Fibroblast of upper back skin (primary cell): Measurements from ENCODE around the gene MAPKAPK3.

Experiments
- DNase-seq: peaks from one replicate; pipeline ENCODE4 v3.0.0-alpha.2; 2013

MAPKAPK3 gene

GRCh38 chr3:50609763-50610085 is 7.2 kb upstream of the MAPKAPK3 start:
- no peak for DNase-seq

- DNase-seq, result no peak
These were observed 6.6 kb upstream of the MAPKAPK3 start for GRCh38 chr3:50610181-50610971.

- DNase-seq, result no peak
These were observed 5.9 kb upstream of the MAPKAPK3 start for GRCh38 chr3:50610992-50611463.

- DNase-seq, result peak; percentile 95
These were observed 5.3 kb upstream of the MAPKAPK3 start, which contains the start of gene CISH for GRCh38 chr3:50611464-50612233. TSS of gene CISH (minus strand) at chr3:50611774. CDS start at chr3:50611650, 124 bp downstream.

DNA sequence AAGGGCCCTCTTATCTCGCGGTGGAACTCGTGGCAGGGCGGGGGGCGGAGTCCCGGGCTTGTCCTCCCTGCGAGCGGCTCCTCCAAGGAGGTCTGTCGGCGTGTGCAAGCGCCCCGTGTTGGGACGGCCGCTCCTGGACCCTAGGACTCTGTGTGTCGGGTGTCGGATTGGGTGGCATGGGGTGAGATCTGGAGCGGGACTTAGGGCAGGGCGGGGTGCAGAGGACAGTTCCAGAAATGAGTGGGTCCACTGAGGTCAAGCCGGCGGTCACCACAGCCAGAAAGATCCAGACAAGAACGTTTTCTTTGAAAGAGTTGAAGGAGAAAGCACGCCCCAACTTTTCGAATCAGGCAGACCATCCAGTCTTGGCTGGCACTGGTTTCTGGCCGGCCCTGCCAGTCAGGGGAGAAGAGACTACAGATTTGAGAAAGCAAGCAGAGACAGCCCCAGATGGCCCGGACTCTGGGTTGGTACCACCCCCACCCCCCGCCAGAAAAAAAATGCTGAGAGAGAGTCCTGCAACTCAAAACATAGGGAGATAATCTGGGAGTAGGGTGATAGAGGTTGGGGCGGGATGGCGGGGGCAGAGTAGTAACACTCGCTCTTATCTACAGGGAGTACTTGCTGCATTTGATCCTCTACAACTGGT is 4.6 kb upstream of the MAPKAPK3 start:
- DNase-seq, result no peak

DNA sequence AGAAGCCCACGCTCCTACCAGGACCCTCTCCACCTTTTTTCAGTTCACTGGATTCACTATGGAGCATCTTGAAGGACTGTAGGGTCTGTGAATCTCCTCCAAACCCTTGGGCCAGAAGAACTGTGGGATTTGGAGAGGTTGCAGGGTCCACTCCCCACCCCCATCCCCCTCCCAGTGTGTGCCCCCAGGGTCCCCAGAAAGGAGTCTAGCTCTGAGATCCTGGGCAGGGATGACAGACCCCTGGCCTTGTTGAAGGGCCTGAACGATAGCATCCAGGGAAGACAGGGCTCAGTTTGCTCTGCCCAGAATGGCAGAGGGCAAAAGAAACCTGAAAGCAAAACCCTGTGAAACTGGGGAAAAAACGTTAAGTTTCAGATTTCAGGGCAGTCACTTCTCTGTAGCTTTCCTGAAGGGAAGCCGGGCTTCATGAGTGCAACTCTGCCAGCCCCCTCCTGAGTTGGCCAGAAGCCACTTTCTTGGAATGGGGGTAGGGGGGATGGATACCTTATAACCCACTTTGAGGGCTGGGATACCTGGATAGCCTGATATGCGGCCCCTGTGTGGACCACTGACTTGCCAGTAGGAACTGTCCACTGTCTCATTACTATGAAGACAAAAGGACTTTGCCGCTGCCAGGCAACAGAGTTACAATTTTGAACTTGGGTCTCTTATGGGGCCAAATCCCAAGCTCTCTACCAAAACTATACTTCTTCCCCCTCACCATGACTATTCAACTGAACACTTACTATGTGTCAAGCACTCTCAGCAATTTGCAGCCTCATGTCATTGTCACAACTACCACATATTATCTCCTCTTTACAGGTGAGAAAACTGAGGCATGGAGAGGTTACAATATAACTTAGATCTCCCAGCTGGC is 3.7 kb upstream of the MAPKAPK3 start:
- DNase-seq, result no peak

GRCh38 chr3:50615190-50615589 is 1.8 kb upstream of the MAPKAPK3 start:
- DNase-seq, result no peak

DNA sequence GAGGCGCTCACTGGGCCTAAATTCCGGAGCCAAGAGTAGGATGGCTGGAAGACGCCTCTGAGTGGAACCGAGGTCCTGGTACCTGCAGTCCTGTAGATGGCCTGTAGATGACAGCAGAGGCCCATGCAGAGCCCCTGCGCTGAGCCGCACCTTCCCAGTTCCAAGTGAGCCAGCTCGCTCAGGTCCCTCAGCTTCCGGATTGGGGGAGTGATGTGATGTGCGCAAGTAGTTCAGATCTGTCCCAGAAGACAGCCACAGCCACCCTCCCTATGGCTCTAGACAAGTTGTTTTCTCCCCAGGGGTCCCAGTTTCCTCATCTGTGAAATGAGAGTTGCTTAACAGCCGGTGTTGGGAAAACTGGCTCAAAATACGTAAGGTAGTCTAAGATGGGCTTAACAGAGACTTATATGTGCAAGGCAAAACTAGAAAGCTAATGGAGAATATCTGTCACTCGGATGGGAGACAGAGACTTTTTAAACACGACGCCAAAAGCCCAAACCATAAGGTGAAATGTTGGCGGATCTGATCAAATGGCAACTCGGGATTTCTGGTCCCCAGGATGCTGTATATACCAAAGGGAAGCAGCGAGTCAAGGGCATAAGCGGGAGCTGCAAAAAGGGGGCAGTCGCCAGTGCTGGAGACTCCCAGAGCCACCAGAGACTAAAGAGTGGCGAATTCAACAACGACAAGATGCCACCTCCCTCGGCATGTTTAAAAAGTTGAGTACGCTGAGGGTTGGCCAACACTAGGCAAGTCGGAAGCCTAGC is 765 bp upstream of the MAPKAPK3 start:
- DNase-seq, result peak; percentile 77

DNA sequence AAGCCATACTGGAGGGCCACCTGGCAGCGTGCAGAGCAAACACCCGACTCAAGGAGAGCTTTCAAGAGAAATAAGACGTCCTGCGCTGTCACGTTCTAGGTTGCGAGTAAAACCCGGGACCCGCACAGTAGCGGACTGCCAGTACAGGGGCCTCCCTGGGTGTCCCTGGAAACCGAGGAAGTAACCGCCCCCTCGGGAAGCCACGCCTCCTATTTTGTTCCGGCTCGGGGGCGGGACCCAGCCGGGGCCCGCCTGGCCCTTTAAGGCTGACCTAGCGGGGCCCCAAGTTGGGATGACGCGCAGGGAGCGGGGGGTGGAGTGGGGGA is 218 bp upstream of the MAPKAPK3 start:
- peak; percentile 88 for DNase-seq

DNA sequence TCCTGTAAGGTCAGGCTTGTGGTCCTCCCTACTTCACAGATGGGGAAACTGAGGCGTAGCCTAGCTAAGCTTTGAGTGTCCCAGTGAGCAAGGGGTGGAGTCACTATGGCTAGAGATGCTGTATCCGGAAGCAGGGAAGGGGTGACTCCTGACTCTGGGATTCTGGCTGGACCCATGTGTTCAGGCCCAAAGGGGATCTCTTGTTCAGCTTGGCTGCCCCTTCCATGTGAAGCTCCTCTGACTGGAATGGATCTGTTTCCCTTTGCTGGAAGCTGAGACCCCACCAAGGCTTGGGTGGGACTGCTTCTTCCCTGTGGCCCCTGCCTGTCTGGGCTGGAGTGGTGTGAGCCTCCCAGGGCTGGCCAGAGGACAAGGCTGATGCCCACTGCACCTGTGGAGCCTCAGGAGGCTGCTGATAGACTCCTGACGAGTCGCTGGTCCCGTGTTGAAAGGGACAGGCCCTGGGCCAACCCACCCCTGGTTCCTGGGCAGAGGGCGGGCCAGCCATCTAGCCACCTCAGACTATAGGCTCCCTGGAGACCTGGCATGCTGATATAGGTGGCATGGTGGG is 1.0 kb downstream of the MAPKAPK3 start:
- DNase-seq, result no peak

GRCh38 chr3:50620420-50620819 is 3.5 kb downstream of the MAPKAPK3 start:
- no peak for DNase-seq

- DNase-seq, result no peak
These were observed 3.9 kb downstream of the MAPKAPK3 start for GRCh38 chr3:50620820-50621219.

- no peak for DNase-seq
These were observed 5.9 kb downstream of the MAPKAPK3 start for GRCh38 chr3:50622881-50623280.

GRCh38 chr3:50623840-50624474 is 7.0 kb downstream of the MAPKAPK3 start:
- DNase-seq, result no peak

- no peak for DNase-seq
These were observed 7.7 kb downstream of the MAPKAPK3 start for GRCh38 chr3:50624634-50625033.

- DNase-seq, result no peak
These were observed 8.6 kb downstream of the MAPKAPK3 start for GRCh38 chr3:50625231-50626182.

- no peak for DNase-seq
These were observed 9.4 kb downstream of the MAPKAPK3 start for GRCh38 chr3:50626401-50626800.

DNA sequence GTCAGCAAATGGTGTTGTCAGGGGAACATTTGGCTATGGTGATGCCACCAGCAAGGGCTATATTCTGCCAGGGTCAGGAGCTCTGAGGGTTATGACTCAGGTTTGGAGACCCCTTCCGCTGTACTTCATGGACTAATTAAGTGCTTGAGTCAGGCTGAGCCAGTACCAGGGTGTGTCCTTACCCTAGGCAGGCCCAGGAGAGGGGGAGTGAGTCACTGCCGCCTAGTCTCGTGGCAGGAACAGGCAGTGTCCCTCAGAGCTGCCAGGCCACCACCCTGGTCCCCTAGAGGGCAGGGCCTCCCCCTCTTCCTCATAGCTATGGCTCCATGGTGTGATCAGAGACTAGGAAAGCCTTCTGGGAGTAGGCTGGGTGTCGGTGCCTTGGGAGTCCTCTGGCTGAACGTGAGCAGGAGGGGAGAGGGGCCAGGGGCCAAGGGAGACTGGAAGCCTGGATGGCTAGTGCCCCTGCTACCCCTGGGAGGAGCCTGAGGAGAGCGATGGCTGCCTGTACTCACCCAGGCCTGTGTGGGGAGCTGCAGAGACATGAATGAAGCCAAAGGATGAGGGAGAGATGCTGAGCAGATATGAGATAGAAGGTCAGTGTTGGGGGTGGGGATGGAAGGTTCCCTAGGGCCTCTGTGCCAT is 10.6 kb downstream of the MAPKAPK3 start:
- DNase-seq, result peak; percentile 45

DNA sequence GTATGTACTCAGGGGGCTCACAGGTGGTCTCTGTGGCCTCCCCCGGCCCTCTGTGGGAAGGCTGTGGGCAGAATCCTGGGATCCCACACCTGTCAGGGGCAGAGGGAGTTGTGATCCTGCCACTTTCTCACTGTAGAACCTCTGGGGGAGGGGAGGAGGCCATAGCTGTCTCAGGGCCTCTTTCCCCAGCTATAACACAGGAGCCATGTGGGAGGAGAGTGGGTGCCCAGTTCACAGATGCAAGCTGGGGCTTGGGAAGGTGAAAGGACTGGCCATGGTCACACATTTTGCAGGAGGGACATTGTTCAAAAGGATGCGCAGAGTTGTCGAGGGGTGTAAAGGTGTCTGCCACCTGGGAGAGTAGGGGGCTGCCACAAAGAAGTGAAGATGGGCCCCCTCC is 11.7 kb downstream of the MAPKAPK3 start:
- DNase-seq, result no peak
